WI38 (cell line): ENCODE results near the gene RSPO4.

Experiments used
- H3K4me3 ChIP-seq: 2 replicates; pipeline ENCODE4 v1.5.1; 2011; ENCODE audit warnings: low read depth, mild to moderate bottlenecking, control low read depth, low read length
- CTCF ChIP-seq: IDR thresholded peaks from 2 replicates; pipeline ENCODE4 v1.5.1; 2012; ENCODE audit warnings: low read depth, mild to moderate bottlenecking, control low read depth, low read length

RSPO4 gene

GRCh38 chr20:982754-983153, 19.4 kb downstream of the RSPO4 start:
- TF ChIP-seq CTCF = no peak
- H3K4me3 ChIP-seq = no peak overlapping the region

- H3K4me3 ChIP-seq = no peak overlapping the region
- TF ChIP-seq CTCF = no peak
Observed at GRCh38 chr20:977021-977420, 25.1 kb downstream of the RSPO4 start.

GRCh38 chr20:976033-976432, 26.1 kb downstream of the RSPO4 start:
- TF ChIP-seq CTCF = no peak
- no peak overlapping the region for H3K4me3 ChIP-seq

- peak; percentile 28 for TF ChIP-seq CTCF
- no peak overlapping the region for H3K4me3 ChIP-seq
Observed at GRCh38 chr20:973785-974194, 28.3 kb downstream of the RSPO4 start.

GRCh38 chr20:972256-972655, 29.9 kb downstream of the RSPO4 start:
- TF ChIP-seq CTCF = no peak
- no peak overlapping the region for H3K4me3 ChIP-seq

- TF ChIP-seq CTCF = no peak
- H3K4me3 ChIP-seq = no peak overlapping the region
Observed at GRCh38 chr20:971346-971745, 30.8 kb downstream of the RSPO4 start.

- H3K4me3 ChIP-seq = no peak overlapping the region
- TF ChIP-seq CTCF = no peak
Observed at GRCh38 chr20:969868-970267, 32.2 kb downstream of the RSPO4 start.
